Nephron (organoid): Measurements from ENCODE around the gene COL6A2.

Experiments
- H3K27ac Mint-ChIP-seq, 3 experiments: 2 replicates each; pipeline ENCODE4 v1.8.0; 2020; ENCODE audit warnings: mixed read lengths in 3 of 3, mild to moderate bottlenecking in 2 of 3, moderate library complexity in 1 of 3
- H3K27me3 Mint-ChIP-seq: 2 replicates; pipeline ENCODE4 v1.8.0; 2021; ENCODE audit warnings: low read depth, mild to moderate bottlenecking, moderate library complexity, mixed read lengths
- H3K36me3 Mint-ChIP-seq: 2 replicates; pipeline ENCODE4 v1.8.0; 2020; ENCODE audit warnings: low read depth, mixed read lengths
- H3K4me1 Mint-ChIP-seq: 2 replicates; pipeline ENCODE4 v1.8.0; 2020; ENCODE audit warnings: mixed read lengths
- H3K4me3 Mint-ChIP-seq, 3 experiments: 2 replicates each; pipeline ENCODE4 v1.8.0; 2020; ENCODE audit warnings: mild to moderate bottlenecking in 3 of 3, mixed read lengths in 3 of 3, moderate library complexity in 2 of 3
- H3K9me3 Mint-ChIP-seq: 2 replicates; pipeline ENCODE4 v1.8.0; 2020; ENCODE audit warnings: mixed read lengths
- CTCF ChIP-seq, 3 experiments: fragments of 200-600 bp; sonication (generic); IDR thresholded peaks; one replicate each; pipeline ENCODE4 v1.5.0; 2021; ENCODE audit warnings: antibody characterized with exemption in 3 of 3; ENCODE audit not compliant: unreplicated experiment in 3 of 3

The COL6A2 gene

GRCh38 chr21:46095083-46095719, 2.7 kb upstream of the COL6A2 start:
- H3K27ac Mint-ChIP-seq, result peak overlapping the region in 2 of 3 experiments; percentile 47 to 78
- TF ChIP-seq CTCF (IDR thresholded peaks at IDR 0.05; ENCODE audit: unreplicated experiment in 3 of 3), result no peak
- peaks cover 28% of the 10 kb centered on the region for H3K4me1 Mint-ChIP-seq
- H3K36me3 Mint-ChIP-seq, result peaks cover 8% of the 10 kb centered on the region
- H3K9me3 Mint-ChIP-seq, result peaks cover 12% of the 10 kb centered on the region
- H3K27me3 Mint-ChIP-seq, result peaks cover 12% of the 10 kb centered on the region
- H3K4me3 Mint-ChIP-seq, result peak overlapping the region in 1 of 3 experiments; percentile 58

- H3K4me1 Mint-ChIP-seq, result peaks cover 35% of the 10 kb centered on the region
- no peak for TF ChIP-seq CTCF (IDR thresholded peaks at IDR 0.05; ENCODE audit: unreplicated experiment in 3 of 3)
- H3K9me3 Mint-ChIP-seq, result peaks cover 12% of the 10 kb centered on the region
- H3K36me3 Mint-ChIP-seq, result peaks cover 13% of the 10 kb centered on the region
- peak overlapping the region; percentile 47 to 78 (median 47) for H3K27ac Mint-ChIP-seq
- peaks cover 14% of the 10 kb centered on the region for H3K27me3 Mint-ChIP-seq
- H3K4me3 Mint-ChIP-seq, result peak overlapping the region; percentile 55 to 84 (median 83)
Observed at GRCh38 chr21:46095814-46096595, 1.9 kb upstream of the COL6A2 start.

- peaks cover 36% of the 10 kb centered on the region for H3K4me1 Mint-ChIP-seq
Observed at GRCh38 chr21:46096596-46097335, 1.1 kb upstream of the COL6A2 start.

GRCh38 chr21:46098303-46099141, 610 bp downstream of the COL6A2 start:
- H3K27ac Mint-ChIP-seq, result no peak overlapping the region

More at GRCh38 chr21:46096596-46097335, 1.1 kb upstream of the COL6A2 start:
- peaks cover 14% of the 10 kb centered on the region for H3K27me3 Mint-ChIP-seq
- peaks cover 16% of the 10 kb centered on the region for H3K9me3 Mint-ChIP-seq
- H3K36me3 Mint-ChIP-seq, result peaks cover 20% of the 10 kb centered on the region
- peak overlapping the region; percentile 44 to 84 (median 47) for H3K27ac Mint-ChIP-seq
- no peak for TF ChIP-seq CTCF (IDR thresholded peaks at IDR 0.05; ENCODE audit: unreplicated experiment in 3 of 3)
- peak overlapping the region; percentile 55 to 84 (median 83) for H3K4me3 Mint-ChIP-seq

More at GRCh38 chr21:46098303-46099141, 610 bp downstream of the COL6A2 start:
- no peak for TF ChIP-seq CTCF (IDR thresholded peaks at IDR 0.05; ENCODE audit: unreplicated experiment in 3 of 3)
- Mint-ChIP-seq H3K4me3 (peak overlapping the region; percentile 83 to 88 (median 87)), H3K9me3 (peaks cover 31% of the 10 kb centered on the region), H3K4me1 (peaks cover 25% of the 10 kb centered on the region), H3K27me3 (peaks cover 6% of the 10 kb centered on the region), H3K36me3 (peaks cover 37% of the 10 kb centered on the region)
